HG03378 (cell line): Measurements from ENCODE around the gene DNPH1.

Source experiments
- ATAC-seq: cut with Tn5 transposase; IDR thresholded peaks from one replicate; pipeline ENCODE4 v1.9.1; 2021; ENCODE audit warnings: mild to moderate bottlenecking, moderate library complexity; ENCODE audit not compliant: unreplicated experiment

The DNPH1 gene

GRCh38 chr6:43219119-43219518 is 10.2 kb downstream of the DNPH1 start:
- ATAC-seq, result no peak

GRCh38 chr6:43217351-43217750 is 11.9 kb downstream of the DNPH1 start:
- ATAC-seq, result no peak

- no peak for ATAC-seq
Observed at GRCh38 chr6:43216200-43216599, 13.1 kb downstream of the DNPH1 start.

- no peak for ATAC-seq
Observed at GRCh38 chr6:43215066-43215465, 14.2 kb downstream of the DNPH1 start.

GRCh38 chr6:43213431-43213830 is 15.8 kb downstream of the DNPH1 start:
- ATAC-seq, result no peak

GRCh38 chr6:43211955-43212354 is 17.3 kb downstream of the DNPH1 start:
- ATAC-seq, result no peak

GRCh38 chr6:43207286-43207685 is 22.0 kb downstream of the DNPH1 start:
- ATAC-seq, result no peak

- ATAC-seq, result no peak
Observed at GRCh38 chr6:43205849-43206248, 23.4 kb downstream of the DNPH1 start.

- no peak for ATAC-seq
Observed at GRCh38 chr6:43204271-43205105, 24.8 kb downstream of the DNPH1 start.

GRCh38 chr6:43203718-43204095 is 25.6 kb downstream of the DNPH1 start:
- no peak for ATAC-seq

- ATAC-seq, result no peak
Observed at GRCh38 chr6:43203029-43203717, 26.1 kb downstream of the DNPH1 start.

- no peak for ATAC-seq
Observed at GRCh38 chr6:43202451-43202850, 26.8 kb downstream of the DNPH1 start.

GRCh38 chr6:43200541-43200940 is 28.7 kb downstream of the DNPH1 start:
- no peak for ATAC-seq

- ATAC-seq, result no peak
Observed at GRCh38 chr6:43199912-43200311, 29.4 kb downstream of the DNPH1 start.

- ATAC-seq, result no peak
Observed at GRCh38 chr6:43196337-43196736, 32.9 kb downstream of the DNPH1 start.

GRCh38 chr6:43193929-43194328 is 35.4 kb downstream of the DNPH1 start:
- ATAC-seq, result no peak

- ATAC-seq, result no peak
Observed at GRCh38 chr6:43192911-43193310, 36.4 kb downstream of the DNPH1 start.

- no peak for ATAC-seq
Observed at GRCh38 chr6:43189776-43190304, 39.4 kb downstream of the DNPH1 start.

GRCh38 chr6:43188426-43188825 is 40.9 kb downstream of the DNPH1 start:
- ATAC-seq, result no peak

GRCh38 chr6:43187821-43188220 is 41.5 kb downstream of the DNPH1 start:
- no peak for ATAC-seq

GRCh38 chr6:43186706-43187105 is 42.6 kb downstream of the DNPH1 start:
- ATAC-seq, result no peak

GRCh38 chr6:43186019-43186418 is 43.3 kb downstream of the DNPH1 start:
- ATAC-seq, result no peak
